ENCODE results near the gene DUOX1.
"Not testable (repeated sequence)": the region's sequence is repeated elsewhere in the genome, so short reads cannot be mapped to it uniquely, and the experiment has no call there.

GRCh38 chr15:45104170-45104569 is 25.6 kb upstream of the DUOX1 start:
- TF ChIP-seq, protein P1, sequence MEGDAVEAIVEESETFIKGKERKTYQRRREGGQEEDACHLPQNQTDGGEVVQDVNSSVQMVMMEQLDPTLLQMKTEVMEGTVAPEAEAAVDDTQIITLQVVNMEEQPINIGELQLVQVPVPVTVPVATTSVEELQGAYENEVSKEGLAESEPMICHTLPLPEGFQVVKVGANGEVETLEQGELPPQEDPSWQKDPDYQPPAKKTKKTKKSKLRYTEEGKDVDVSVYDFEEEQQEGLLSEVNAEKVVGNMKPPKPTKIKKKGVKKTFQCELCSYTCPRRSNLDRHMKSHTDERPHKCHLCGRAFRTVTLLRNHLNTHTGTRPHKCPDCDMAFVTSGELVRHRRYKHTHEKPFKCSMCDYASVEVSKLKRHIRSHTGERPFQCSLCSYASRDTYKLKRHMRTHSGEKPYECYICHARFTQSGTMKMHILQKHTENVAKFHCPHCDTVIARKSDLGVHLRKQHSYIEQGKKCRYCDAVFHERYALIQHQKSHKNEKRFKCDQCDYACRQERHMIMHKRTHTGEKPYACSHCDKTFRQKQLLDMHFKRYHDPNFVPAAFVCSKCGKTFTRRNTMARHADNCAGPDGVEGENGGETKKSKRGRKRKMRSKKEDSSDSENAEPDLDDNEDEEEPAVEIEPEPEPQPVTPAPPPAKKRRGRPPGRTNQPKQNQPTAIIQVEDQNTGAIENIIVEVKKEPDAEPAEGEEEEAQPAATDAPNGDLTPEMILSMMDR (IDR thresholded peaks at IDR 0.05): not testable (repeated sequence)
- TF ChIP-seq POLR2A (IDR thresholded peaks at IDR 0.05): not testable (repeated sequence)
